Neural progenitor cell (in vitro differentiated cells): Measurements from ENCODE around the gene IL1RL2. TPM values are rescaled to one million over a fixed set of nuclear protein-coding genes. Genes with fewer than 3 reads are reported as not detected.

Experiments used
- DNase-seq: peaks from one replicate; pipeline ENCODE4 v3.0.0-alpha.2; 2016; ENCODE audit warnings: low spot score
- H2AFZ ChIP-seq: fragments of 200-600 bp; sonication (generic); replicated peaks from 2 replicates; pipeline ENCODE4 v1.6.1; 2016; ENCODE audit warnings: antibody characterized with exemption
- H3F3A ChIP-seq: fragments of 200-600 bp; sonication (generic); 2 replicates; pipeline ENCODE4 v1.6.1; 2016; ENCODE audit warnings: antibody characterized with exemption, low read depth
- H3K27ac ChIP-seq: fragments of 200-600 bp; sonication (generic); 2 replicates; pipeline ENCODE4 v1.5.1; 2016; ENCODE audit warnings: mild to moderate bottlenecking
- H3K27me3 ChIP-seq: fragments of 200-600 bp; sonication (generic); 2 replicates; pipeline ENCODE4 v1.6.1; 2016; ENCODE audit warnings: mild to moderate bottlenecking, moderate library complexity
- H3K36me3 ChIP-seq: fragments of 200-600 bp; sonication (generic); 2 replicates; pipeline ENCODE4 v1.5.1; 2016
- H3K4me1 ChIP-seq: fragments of 200-600 bp; sonication (generic); 2 replicates; pipeline ENCODE4 v1.6.1; 2016; ENCODE audit warnings: mixed run types
- H3K4me2 ChIP-seq: fragments of 200-600 bp; sonication (generic); 2 replicates; pipeline ENCODE4 v1.6.1; 2016
- H3K4me3 ChIP-seq: fragments of 200-600 bp; sonication (generic); 2 replicates; pipeline ENCODE4 v1.5.1; 2016
- H3K79me2 ChIP-seq: fragments of 200-600 bp; sonication (generic); 2 replicates; pipeline ENCODE4 v1.6.1; 2016; ENCODE audit warnings: low read depth
- H3K9ac ChIP-seq: fragments of 200-600 bp; sonication (generic); 2 replicates; pipeline ENCODE4 v1.6.1; 2016
- H3K9me3 ChIP-seq: fragments of 200-600 bp; sonication (generic); 2 replicates; pipeline ENCODE4 v1.5.1; 2016; ENCODE audit warnings: low read depth
- H4K20me1 ChIP-seq: fragments of 200-600 bp; sonication (generic); 2 replicates; pipeline ENCODE4 v1.6.1; 2016; ENCODE audit warnings: low read depth
- H3K27ac Mint-ChIP-seq: 3 replicates; pipeline ENCODE4 v1.8.0; 2021; ENCODE audit warnings: mixed read lengths
- H3K27me3 Mint-ChIP-seq: 2 replicates; pipeline ENCODE4 v1.8.0; 2022; ENCODE audit warnings: low read depth, mild to moderate bottlenecking, inconsistent platforms, moderate library complexity, mixed read lengths; ENCODE audit not compliant: insufficient read depth
- H3K36me3 Mint-ChIP-seq: 3 replicates; pipeline ENCODE4 v1.8.0; 2021; ENCODE audit warnings: mixed read lengths
- H3K4me1 Mint-ChIP-seq: 3 replicates; pipeline ENCODE4 v1.8.0; 2021; ENCODE audit warnings: mixed read lengths
- H3K4me3 Mint-ChIP-seq: 3 replicates; pipeline ENCODE4 v1.8.0; 2021; ENCODE audit warnings: mild to moderate bottlenecking, moderate library complexity, mixed read lengths
- H3K9me3 Mint-ChIP-seq: 3 replicates; pipeline ENCODE4 v1.8.0; 2020; ENCODE audit warnings: mixed read lengths
- EZH2 ChIP-seq: fragments of 200-600 bp; sonication (generic); IDR thresholded peaks from 2 replicates; pipeline ENCODE4 v1.6.1; 2017; ENCODE audit warnings: antibody characterized with exemption, mild to moderate bottlenecking, moderate library complexity
- EZH2phosphoT487 ChIP-seq: fragments of 200-600 bp; sonication (generic); IDR thresholded peaks from 2 replicates; pipeline ENCODE4 v1.6.1; 2017; ENCODE audit warnings: antibody characterized with exemption
- total RNA-seq: library from RNA; depleted of rRNA; stranded (reverse); fragments of >200 nt; gene quantifications from 2 replicates; pipeline ENCODE4 v1.2.3, GENCODE V29; 2015; ENCODE audit warnings: low replicate concordance
- TF ChIP-seq, protein P1 (sequence below): fragments of 200-600 bp; sonication (generic); IDR thresholded peaks from 2 replicates; pipeline ENCODE4 v1.5.1; 2017; ENCODE audit warnings: antibody characterized with exemption, mild to moderate bottlenecking

Gene IL1RL2
- total RNA-seq, 1 donor from 2014 or later, result not detected

GRCh38 chr2:102262216-102263129, 75.7 kb downstream of the IL1RL2 start:
- H3K27ac ChIP-seq, result no peak overlapping the region
- H2AFZ ChIP-seq, result no peak overlapping the region
- H3K36me3 Mint-ChIP-seq, result no peaks in the 10 kb centered on the region
- no peaks in the 10 kb centered on the region for H3F3A ChIP-seq
- peaks cover 3% of the 10 kb centered on the region for H3K27me3 Mint-ChIP-seq
- H3K9me3 ChIP-seq, result no peaks in the 10 kb centered on the region
- no peaks in the 10 kb centered on the region for H3K27me3 ChIP-seq
- H3K27ac Mint-ChIP-seq, result no peak overlapping the region
- H3K79me2 ChIP-seq, result no peaks in the 10 kb centered on the region
- DNase-seq, result no peak
- no peak overlapping the region for H3K9ac ChIP-seq
- no peaks in the 10 kb centered on the region for H3K36me3 ChIP-seq
- H3K4me3 ChIP-seq, result no peak overlapping the region
- no peaks in the 10 kb centered on the region for H3K4me1 ChIP-seq
- TF ChIP-seq EZH2phosphoT487, result no peak
- no peak for TF ChIP-seq EZH2
- TF ChIP-seq, protein P1, sequence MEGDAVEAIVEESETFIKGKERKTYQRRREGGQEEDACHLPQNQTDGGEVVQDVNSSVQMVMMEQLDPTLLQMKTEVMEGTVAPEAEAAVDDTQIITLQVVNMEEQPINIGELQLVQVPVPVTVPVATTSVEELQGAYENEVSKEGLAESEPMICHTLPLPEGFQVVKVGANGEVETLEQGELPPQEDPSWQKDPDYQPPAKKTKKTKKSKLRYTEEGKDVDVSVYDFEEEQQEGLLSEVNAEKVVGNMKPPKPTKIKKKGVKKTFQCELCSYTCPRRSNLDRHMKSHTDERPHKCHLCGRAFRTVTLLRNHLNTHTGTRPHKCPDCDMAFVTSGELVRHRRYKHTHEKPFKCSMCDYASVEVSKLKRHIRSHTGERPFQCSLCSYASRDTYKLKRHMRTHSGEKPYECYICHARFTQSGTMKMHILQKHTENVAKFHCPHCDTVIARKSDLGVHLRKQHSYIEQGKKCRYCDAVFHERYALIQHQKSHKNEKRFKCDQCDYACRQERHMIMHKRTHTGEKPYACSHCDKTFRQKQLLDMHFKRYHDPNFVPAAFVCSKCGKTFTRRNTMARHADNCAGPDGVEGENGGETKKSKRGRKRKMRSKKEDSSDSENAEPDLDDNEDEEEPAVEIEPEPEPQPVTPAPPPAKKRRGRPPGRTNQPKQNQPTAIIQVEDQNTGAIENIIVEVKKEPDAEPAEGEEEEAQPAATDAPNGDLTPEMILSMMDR, result no peak
- H3K4me2 ChIP-seq, result no peak overlapping the region
- H3K4me1 Mint-ChIP-seq, result no peaks in the 10 kb centered on the region
- no peak overlapping the region for H3K4me3 Mint-ChIP-seq
- no peaks in the 10 kb centered on the region for H3K9me3 Mint-ChIP-seq
- H4K20me1 ChIP-seq, result no peaks in the 10 kb centered on the region

- no peak overlapping the region for H2AFZ ChIP-seq
- no peaks in the 10 kb centered on the region for H3K4me1 Mint-ChIP-seq
- H3K4me2 ChIP-seq, result no peak overlapping the region
- DNase-seq, result no peak
- H3K27me3 Mint-ChIP-seq, result peaks cover 7% of the 10 kb centered on the region
- no peaks in the 10 kb centered on the region for H3K9me3 ChIP-seq
- no peak overlapping the region for H3K27ac ChIP-seq
- no peak overlapping the region for H3K4me3 ChIP-seq
- no peaks in the 10 kb centered on the region for H3K9me3 Mint-ChIP-seq
- no peaks in the 10 kb centered on the region for H3K36me3 ChIP-seq
- no peak for TF ChIP-seq EZH2
- TF ChIP-seq, protein P1, result no peak
- TF ChIP-seq EZH2phosphoT487, result no peak
- no peaks in the 10 kb centered on the region for H3K4me1 ChIP-seq
- H3K9ac ChIP-seq, result no peak overlapping the region
- H3K4me3 Mint-ChIP-seq, result no peak overlapping the region
- H3F3A ChIP-seq, result no peaks in the 10 kb centered on the region
- no peaks in the 10 kb centered on the region for H3K79me2 ChIP-seq
- H3K36me3 Mint-ChIP-seq, result no peaks in the 10 kb centered on the region
- H4K20me1 ChIP-seq, result no peaks in the 10 kb centered on the region
- no peaks in the 10 kb centered on the region for H3K27me3 ChIP-seq
- H3K27ac Mint-ChIP-seq, result no peak overlapping the region
These were observed 78.1 kb downstream of the IL1RL2 start for GRCh38 chr2:102264952-102265351.

DNA sequence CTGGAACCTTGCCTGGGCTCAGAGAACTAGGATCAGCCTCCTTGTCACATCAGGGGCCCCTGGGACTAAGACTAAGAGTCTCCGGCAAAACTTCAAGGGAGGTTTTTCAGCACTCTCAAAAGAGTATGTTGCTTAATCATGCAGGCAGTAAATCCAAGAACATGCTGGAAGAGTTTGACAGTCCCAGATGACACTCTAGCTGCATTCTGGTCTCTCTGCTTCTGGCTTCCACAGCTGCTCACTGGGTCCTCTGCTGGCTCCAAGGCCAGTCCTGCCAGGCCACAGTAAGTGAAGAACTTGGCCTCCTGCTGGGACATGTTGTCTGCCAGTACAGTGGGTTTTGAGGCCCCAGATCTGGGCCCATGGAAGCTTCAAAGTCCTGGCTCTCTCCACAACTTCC, 79.4 kb downstream of the IL1RL2 start:
- Histone ChIP-seq H3K79me2 (no peaks in the 10 kb centered on the region), H3K9me3 (no peaks in the 10 kb centered on the region), H3K4me2 (no peak overlapping the region), H2AFZ (no peak overlapping the region), H3K27ac (no peak overlapping the region), H3K36me3 (no peaks in the 10 kb centered on the region), H3K9ac (no peak overlapping the region), H4K20me1 (no peaks in the 10 kb centered on the region), H3K27me3 (no peaks in the 10 kb centered on the region), H3K4me3 (no peak overlapping the region), H3K4me1 (no peaks in the 10 kb centered on the region), H3F3A (no peaks in the 10 kb centered on the region)
- Mint-ChIP-seq H3K36me3 (no peaks in the 10 kb centered on the region), H3K4me3 (no peak overlapping the region), H3K27me3 (peaks cover 7% of the 10 kb centered on the region), H3K9me3 (no peaks in the 10 kb centered on the region), H3K4me1 (no peaks in the 10 kb centered on the region), H3K27ac (no peak overlapping the region)
- no peak for DNase-seq
- TF ChIP-seq EZH2 (no peak), EZH2phosphoT487 (no peak)
- TF ChIP-seq, protein P1, result no peak
